ENCODE results near the gene ITPRID1. TPM values are rescaled to one million over a fixed set of nuclear protein-coding genes. Genes with fewer than 3 reads are reported as not detected.

ITPRID1 gene
- total and polyA plus RNA-seq, 2 donors (not counting 1 experiment from before 2014, with no cell fraction given): not detected

DNA sequence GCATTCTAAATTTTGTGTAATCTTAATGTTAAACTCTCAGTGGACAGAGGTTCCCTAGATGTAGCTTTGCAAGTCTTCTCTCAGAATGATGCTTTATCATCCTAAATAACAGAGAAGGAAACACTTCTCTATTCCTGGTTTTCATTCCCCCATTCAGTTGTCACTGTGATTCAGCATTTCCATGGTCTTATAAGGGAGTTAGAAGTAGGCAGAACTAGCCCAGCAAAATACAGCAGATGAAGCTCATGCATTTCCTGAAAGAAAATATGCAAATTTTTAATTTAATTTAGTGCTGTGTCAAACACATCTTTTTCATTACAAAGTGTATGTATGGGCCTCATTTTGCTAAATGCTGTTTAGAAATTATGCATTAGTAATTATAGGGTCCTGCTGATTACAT lies 70.1 kb downstream of the ITPRID1 start:
- no peak for ATAC-seq (ENCODE audit: low read depth)

GRCh38 chr7:31595390-31595789 lies 81.5 kb downstream of the ITPRID1 start:
- CTCF ChIA-PET: no interaction called here
- Histone ChIP-seq H3K9ac (ENCODE audit: low read length) (no peak overlapping the region), H3K27me3 (replicated peaks in 1 of 4; ENCODE audit: control extremely low read depth in 1 of 4, control insufficient read depth in 3 of 4, insufficient read depth in 4 of 4, low read length in 3 of 4) (no peaks in the 10 kb centered on the region), H3K27ac (ENCODE audit: low read length in 2 of 2) (no peak overlapping the region), H3K9me3 (ENCODE audit: control extremely low read depth in 1 of 3, control insufficient read depth in 2 of 3, insufficient read depth in 1 of 3, low read length in 2 of 3) (peaks cover 0 to 11% (median 2%) of the 10 kb centered on the region in 3 donors), H3K4me1 (ENCODE audit: control insufficient read depth in 2 of 2, insufficient read depth in 2 of 2, low read length in 2 of 2) (no peaks in the 10 kb centered on the region), H4K20me1 (ENCODE audit: control insufficient read depth, insufficient read depth, low read length, poor library complexity, severe bottlenecking) (no peaks in the 10 kb centered on the region), H3K36me3 (replicated peaks in 1 of 2; ENCODE audit: control extremely low read depth in 1 of 2, control insufficient read depth in 1 of 2, extremely low read depth in 1 of 2, insufficient read depth in 2 of 2, low read length in 1 of 2) (no peaks in the 10 kb centered on the region), H2AFZ (ENCODE audit: insufficient read depth, low read depth, low read length, poor library complexity, severe bottlenecking) (no peak overlapping the region), H3K4me3 (ENCODE audit: control extremely low read depth in 1 of 5, extremely low read depth in 1 of 5, insufficient read depth in 1 of 5, low read depth in 2 of 5, low read length in 4 of 5) (no peak overlapping the region), H3K79me2 (ENCODE audit: control insufficient read depth, insufficient read depth, low read length) (no peaks in the 10 kb centered on the region), H3K4me2 (replicated peaks; ENCODE audit: low read depth, low read length, poor library complexity, severe bottlenecking) (no peak overlapping the region)
- H3K27ac Mint-ChIP-seq: no peak overlapping the region
- intact Hi-C loops (cut with micrococcal nuclease): no loop called here
- TF ChIP-seq EZH2 (IDR thresholded peaks at IDR 0.05; ENCODE audit: borderline replicate concordance, insufficient read depth, low read depth, low read length, poor library complexity, severe bottlenecking): no peak
- TF ChIP-seq CTCF (IDR thresholded peaks at IDR 0.05): no peak
- H3K27me3 Mint-ChIP-seq: no peaks in the 10 kb centered on the region
- H3K9me3 Mint-ChIP-seq (ENCODE audit: insufficient read depth): peaks cover 1% of the 10 kb centered on the region
- DNase-seq (no peak), ATAC-seq (ENCODE audit: low read depth) (no peak)
- POLR2A ChIA-PET: no interaction called here
- H3K4me1 Mint-ChIP-seq: no peaks in the 10 kb centered on the region
- no peak overlapping the region for H3K4me3 Mint-ChIP-seq

More for the DNA sequence above, 70.1 kb downstream of the ITPRID1 start:
- TF ChIP-seq EZH2 (IDR thresholded peaks at IDR 0.05; ENCODE audit: borderline replicate concordance, insufficient read depth, low read depth, low read length, poor library complexity, severe bottlenecking) (no peak), CTCF (IDR thresholded peaks at IDR 0.05) (no peak)
- intact Hi-C loops (cut with micrococcal nuclease): no loop called here
- Histone ChIP-seq H3K9me3 (ENCODE audit: control extremely low read depth in 1 of 3, control insufficient read depth in 2 of 3, insufficient read depth in 1 of 3, low read length in 2 of 3) (no peaks in the 10 kb centered on the region), H3K36me3 (replicated peaks in 1 of 2; ENCODE audit: control extremely low read depth in 1 of 2, control insufficient read depth in 1 of 2, extremely low read depth in 1 of 2, insufficient read depth in 2 of 2, low read length in 1 of 2) (no peaks in the 10 kb centered on the region), H3K4me2 (replicated peaks; ENCODE audit: low read depth, low read length, poor library complexity, severe bottlenecking) (no peak overlapping the region), H4K20me1 (ENCODE audit: control insufficient read depth, insufficient read depth, low read length, poor library complexity, severe bottlenecking) (no peaks in the 10 kb centered on the region), H3K9ac (ENCODE audit: low read length) (no peak overlapping the region), H3K79me2 (ENCODE audit: control insufficient read depth, insufficient read depth, low read length) (no peaks in the 10 kb centered on the region), H2AFZ (ENCODE audit: insufficient read depth, low read depth, low read length, poor library complexity, severe bottlenecking) (no peak overlapping the region), H3K4me3 (ENCODE audit: control extremely low read depth in 1 of 5, extremely low read depth in 1 of 5, insufficient read depth in 1 of 5, low read depth in 2 of 5, low read length in 4 of 5) (no peak overlapping the region), H3K27me3 (replicated peaks in 1 of 4; ENCODE audit: control extremely low read depth in 1 of 4, control insufficient read depth in 3 of 4, insufficient read depth in 4 of 4, low read length in 3 of 4) (no peaks in the 10 kb centered on the region), H3K4me1 (ENCODE audit: control insufficient read depth in 2 of 2, insufficient read depth in 2 of 2, low read length in 2 of 2) (no peaks in the 10 kb centered on the region), H3K27ac (ENCODE audit: low read length in 2 of 2) (no peak overlapping the region)
- Mint-ChIP-seq H3K27ac (no peak overlapping the region), H3K9me3 (ENCODE audit: insufficient read depth) (no peaks in the 10 kb centered on the region), H3K4me3 (no peak overlapping the region), H3K4me1 (no peaks in the 10 kb centered on the region), H3K27me3 (no peaks in the 10 kb centered on the region)
- ChIA-PET CTCF (no interaction called here), POLR2A (no interaction called here)
- DNase-seq: no peak

Data from B cell (primary cell).